ENCODE results near the gene PIP4K2C. TPM values are rescaled to one million over a fixed set of nuclear protein-coding genes. Genes with fewer than 3 reads are reported as not detected.

PIP4K2C gene
- total RNA-seq, 1 experiment from 2014 or later = 88.6 TPM

DNA sequence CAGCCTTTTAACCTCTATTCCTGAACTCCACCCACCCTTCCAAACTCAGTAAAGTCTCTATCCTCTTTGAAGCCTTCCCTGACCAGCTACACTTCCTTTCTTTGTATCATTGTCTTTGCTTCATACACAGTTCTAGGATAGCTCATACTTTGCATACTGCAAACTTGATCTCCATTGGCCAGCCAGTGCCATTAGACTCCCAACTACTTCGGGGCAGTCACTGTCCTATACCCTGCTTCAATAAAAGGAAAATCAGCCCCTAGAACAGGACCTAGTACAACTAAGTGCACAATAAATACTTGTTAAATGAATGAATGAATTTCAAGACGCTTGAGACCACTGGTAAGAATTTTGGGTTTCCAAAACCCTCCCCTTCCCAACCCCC, 521 bp upstream of the PIP4K2C start:
- Histone ChIP-seq H3K9me2 (replicated peaks; ENCODE audit: low read length) (no peaks in the 10 kb centered on the region), H3K36me3 (ENCODE audit: low read depth, low read length) (peaks cover 4% of the 10 kb centered on the region; the same call in 1 of the 2 replicates), H3K9me3 (ENCODE audit: low read length) (no peaks in the 10 kb centered on the region), H4K20me1 (ENCODE audit: low read length) (peaks cover 10% of the 10 kb centered on the region; the same call in 1 of the 2 replicates), H3K27ac (ENCODE audit: low read length) (0 out of 2 replicates have a peak overlapping the region, but pooled peaks have one; percentile 11), H3K4me1 (ENCODE audit: insufficient read depth, low read length) (peaks cover 21% of the 10 kb centered on the region), H3K79me2 (ENCODE audit: low read length) (peaks cover 33% of the 10 kb centered on the region), H2AFZ (ENCODE audit: low read length) (peak overlapping the region; percentile 88), H3K4me3 (ENCODE audit: low read length) (peak overlapping the region; percentile 98), H3K4me2 (ENCODE audit: low read length) (peak overlapping the region; percentile 94), H3F3A (ENCODE audit: low read length, unreplicated experiment) (no peaks in the 10 kb centered on the region), H3K9ac (ENCODE audit: low read length) (peak overlapping the region; percentile 82), H3K27me3 (ENCODE audit: low read length) (no peaks in the 10 kb centered on the region)
- ATAC-seq = no peak
- TF ChIP-seq, protein P1, sequence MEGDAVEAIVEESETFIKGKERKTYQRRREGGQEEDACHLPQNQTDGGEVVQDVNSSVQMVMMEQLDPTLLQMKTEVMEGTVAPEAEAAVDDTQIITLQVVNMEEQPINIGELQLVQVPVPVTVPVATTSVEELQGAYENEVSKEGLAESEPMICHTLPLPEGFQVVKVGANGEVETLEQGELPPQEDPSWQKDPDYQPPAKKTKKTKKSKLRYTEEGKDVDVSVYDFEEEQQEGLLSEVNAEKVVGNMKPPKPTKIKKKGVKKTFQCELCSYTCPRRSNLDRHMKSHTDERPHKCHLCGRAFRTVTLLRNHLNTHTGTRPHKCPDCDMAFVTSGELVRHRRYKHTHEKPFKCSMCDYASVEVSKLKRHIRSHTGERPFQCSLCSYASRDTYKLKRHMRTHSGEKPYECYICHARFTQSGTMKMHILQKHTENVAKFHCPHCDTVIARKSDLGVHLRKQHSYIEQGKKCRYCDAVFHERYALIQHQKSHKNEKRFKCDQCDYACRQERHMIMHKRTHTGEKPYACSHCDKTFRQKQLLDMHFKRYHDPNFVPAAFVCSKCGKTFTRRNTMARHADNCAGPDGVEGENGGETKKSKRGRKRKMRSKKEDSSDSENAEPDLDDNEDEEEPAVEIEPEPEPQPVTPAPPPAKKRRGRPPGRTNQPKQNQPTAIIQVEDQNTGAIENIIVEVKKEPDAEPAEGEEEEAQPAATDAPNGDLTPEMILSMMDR (conservative IDR thresholded peaks at IDR 0.05; ENCODE audit: low read depth, low read length) = no peak
- no peak for TF ChIP-seq EZH2 (IDR thresholded peaks at IDR 0.05; ENCODE audit: low read length, unreplicated experiment)
- no peak for TF ChIP-seq EZH2phosphoT487 (IDR thresholded peaks at IDR 0.05; ENCODE audit: borderline replicate concordance, low read length)
- ChIA-PET POLR2A (ENCODE audit: unreplicated experiment) (no interaction called here), CTCF (no interaction called here)
- no peak for DNase-seq
- intact Hi-C loops (cut with micrococcal nuclease) = no loop called here
- BruUV-seq (replicated peaks) = TSS peak; percentile 60

DNA sequence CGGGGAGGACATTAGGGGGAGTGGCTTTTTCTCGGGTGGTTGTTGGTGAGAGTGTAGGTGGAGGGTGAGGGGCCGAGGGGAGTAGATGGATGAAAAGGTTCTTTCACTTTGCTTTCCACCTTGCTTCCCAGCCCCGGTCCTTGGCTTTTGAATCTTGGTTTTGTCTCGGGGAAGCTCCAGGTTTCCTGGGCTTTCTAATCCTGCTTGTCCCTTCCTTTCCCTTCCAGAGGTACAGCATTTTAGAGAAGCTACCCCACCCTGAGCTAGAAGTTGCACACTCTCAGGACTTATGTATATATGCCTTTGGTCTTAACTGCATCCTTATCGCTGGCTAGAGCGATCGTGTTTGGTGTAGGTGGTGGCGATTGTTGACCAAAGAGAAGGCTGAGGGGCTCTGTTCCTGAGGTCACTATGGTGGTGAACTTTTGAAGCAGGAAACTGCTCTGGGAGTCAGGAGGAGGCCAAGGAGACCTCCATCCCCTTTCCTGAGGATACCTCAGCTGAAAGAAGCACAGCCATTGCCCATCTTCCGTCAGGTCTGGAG, 862 bp downstream of the PIP4K2C start:
- H2AFZ ChIP-seq (ENCODE audit: low read length) = peak overlapping the region; percentile 88
- H3K9ac ChIP-seq (ENCODE audit: low read length) = peak overlapping the region; percentile 82
- peaks cover 33% of the 10 kb centered on the region for H3K79me2 ChIP-seq (ENCODE audit: low read length)
- ChIA-PET CTCF (interaction anchor here (0.6 kb wide), 1 partner anchor 12 kb away, joined by 5 read pairs; no protein-coding TSS in a partner anchor), POLR2A (ENCODE audit: unreplicated experiment) (no interaction called here)
- H3K27ac ChIP-seq (ENCODE audit: low read length) = no peak overlapping the region
- no TSS peak for BruUV-seq (replicated peaks)
- H3K27me3 ChIP-seq (ENCODE audit: low read length) = no peaks in the 10 kb centered on the region
- no peak for TF ChIP-seq EZH2phosphoT487 (IDR thresholded peaks at IDR 0.05; ENCODE audit: borderline replicate concordance, low read length)
- H3F3A ChIP-seq (ENCODE audit: low read length, unreplicated experiment) = no peaks in the 10 kb centered on the region
- H3K4me2 ChIP-seq (ENCODE audit: low read length) = peak overlapping the region; percentile 94
- H4K20me1 ChIP-seq (ENCODE audit: low read length) = peaks cover 10% of the 10 kb centered on the region; the same call in 1 of the 2 replicates
- peaks cover 21% of the 10 kb centered on the region for H3K4me1 ChIP-seq (ENCODE audit: insufficient read depth, low read length)
- H3K4me3 ChIP-seq (ENCODE audit: low read length) = peak overlapping the region; percentile 98
- no peak for ATAC-seq
- H3K36me3 ChIP-seq (ENCODE audit: low read depth, low read length) = peaks cover 10% of the 10 kb centered on the region; the same call in 1 of the 2 replicates
- H3K9me2 ChIP-seq (replicated peaks; ENCODE audit: low read length) = no peaks in the 10 kb centered on the region
- DNase-seq = no peak
- intact Hi-C loops (cut with micrococcal nuclease) = no loop called here
- no peaks in the 10 kb centered on the region for H3K9me3 ChIP-seq (ENCODE audit: low read length)

DNA sequence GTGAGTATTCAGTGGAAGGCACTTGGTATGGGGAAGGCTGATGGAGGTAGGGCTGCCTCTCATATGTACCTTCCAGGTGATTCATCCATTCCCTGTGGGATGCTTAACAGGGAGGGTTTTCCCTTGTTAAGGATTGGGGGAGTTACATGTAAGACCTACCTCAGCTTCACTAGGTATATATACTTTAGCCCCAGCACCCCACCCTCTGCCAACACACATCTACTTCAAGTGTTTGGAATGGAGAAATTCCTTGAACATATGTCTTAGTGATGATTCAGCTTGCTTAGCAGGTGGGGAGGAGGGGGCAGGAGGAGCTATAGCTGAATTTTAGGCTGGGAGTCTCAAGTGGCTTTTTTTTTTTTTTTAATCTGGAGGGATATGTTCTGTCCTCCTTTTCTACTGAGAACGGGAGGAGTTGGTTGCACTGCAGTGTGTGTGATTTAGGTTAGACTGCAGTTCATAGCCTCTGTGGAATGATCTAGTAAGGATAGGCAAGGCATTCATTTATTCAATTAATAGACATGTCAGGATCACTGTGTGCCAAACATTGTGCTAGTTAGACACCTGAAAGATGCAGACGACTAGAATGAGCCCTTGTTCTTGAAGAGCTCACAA, 1.7 kb downstream of the PIP4K2C start:
- Histone ChIP-seq H3K27me3 (ENCODE audit: low read length) (no peaks in the 10 kb centered on the region), H3K9me3 (ENCODE audit: low read length) (no peaks in the 10 kb centered on the region), H3K9me2 (replicated peaks; ENCODE audit: low read length) (no peaks in the 10 kb centered on the region), H2AFZ (ENCODE audit: low read length) (no peak overlapping the region), H3K4me1 (ENCODE audit: insufficient read depth, low read length) (peaks cover 21% of the 10 kb centered on the region), H3K27ac (ENCODE audit: low read length) (no peak overlapping the region), H3F3A (ENCODE audit: low read length, unreplicated experiment) (no peaks in the 10 kb centered on the region), H3K79me2 (ENCODE audit: low read length) (peaks cover 33% of the 10 kb centered on the region), H3K36me3 (ENCODE audit: low read depth, low read length) (peaks cover 18% of the 10 kb centered on the region; the same call in 1 of the 2 replicates), H3K4me2 (ENCODE audit: low read length) (peak overlapping the region; percentile 94), H3K4me3 (ENCODE audit: low read length) (peak overlapping the region; percentile 98), H3K9ac (ENCODE audit: low read length) (no peak overlapping the region), H4K20me1 (ENCODE audit: low read length) (peaks cover 10% of the 10 kb centered on the region; the same call in 1 of the 2 replicates)
- CTCF ChIA-PET = interaction anchor here (0.6 to 0.8 kb wide), 3 partner anchors 11 to 45 kb away, joined by 3 to 5 read pairs (median 5); no protein-coding TSS in a partner anchor
- BruUV-seq (replicated peaks) = no TSS peak
- ATAC-seq (no peak), DNase-seq (peak; percentile 73)
- POLR2A ChIA-PET (ENCODE audit: unreplicated experiment) = no interaction called here
- TF ChIP-seq, protein P1 (conservative IDR thresholded peaks at IDR 0.05; ENCODE audit: low read depth, low read length) = no peak
- TF ChIP-seq EZH2phosphoT487 (IDR thresholded peaks at IDR 0.05; ENCODE audit: borderline replicate concordance, low read length) (no peak), EZH2 (IDR thresholded peaks at IDR 0.05; ENCODE audit: low read length, unreplicated experiment) (no peak)
- intact Hi-C loops (cut with micrococcal nuclease) = no loop called here

Measured in PC-3 (cell line).